HG03097 (cell line): ENCODE results near the gene BORCS5.

ENCODE experiments used
- ATAC-seq: cut with Tn5 transposase; IDR thresholded peaks from one replicate; pipeline ENCODE4 v1.9.1; 2021; ENCODE audit not compliant: unreplicated experiment, low FRiP score

Gene BORCS5

GRCh38 chr12:12425616-12426015 lies 68.7 kb downstream of the BORCS5 start:
- no peak for ATAC-seq

DNA sequence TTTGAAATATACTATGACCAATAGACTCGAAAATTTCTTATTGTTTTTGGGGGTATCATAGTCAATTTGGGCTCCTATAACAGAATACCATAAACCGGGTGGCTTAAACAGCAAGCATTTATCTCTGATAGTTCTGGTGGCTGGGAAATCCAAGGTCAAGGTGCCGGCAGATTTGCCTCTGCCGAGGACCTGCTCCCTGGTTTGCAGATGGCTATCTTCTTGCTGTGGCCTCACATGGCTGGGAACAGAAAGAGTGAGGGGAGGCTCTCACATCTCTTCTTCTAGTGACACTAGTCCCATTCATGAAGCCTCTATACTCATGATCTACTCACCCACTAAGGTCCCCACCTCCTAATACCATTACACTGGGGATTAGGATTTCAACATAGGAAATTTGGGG lies 70.7 kb downstream of the BORCS5 start:
- no peak for ATAC-seq

DNA sequence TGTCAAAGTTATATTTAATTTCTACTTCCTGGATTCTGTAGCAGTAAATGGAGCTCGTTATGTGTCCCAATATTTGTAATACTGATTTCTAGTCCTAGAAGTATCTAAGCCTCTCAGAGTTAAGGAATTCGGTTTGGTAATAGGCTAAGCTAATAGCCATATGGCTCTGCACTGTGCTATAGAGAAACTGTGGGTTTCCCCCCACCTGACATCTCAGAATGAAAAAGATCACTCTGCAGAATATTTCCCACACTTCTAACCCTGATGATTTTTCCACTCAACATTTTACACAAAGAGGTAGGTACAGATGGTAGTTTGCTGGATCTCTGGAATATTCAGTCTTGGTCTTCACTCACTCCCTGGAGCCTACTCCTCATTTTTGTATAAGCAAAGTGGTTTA lies 71.2 kb downstream of the BORCS5 start:
- no peak for ATAC-seq

DNA sequence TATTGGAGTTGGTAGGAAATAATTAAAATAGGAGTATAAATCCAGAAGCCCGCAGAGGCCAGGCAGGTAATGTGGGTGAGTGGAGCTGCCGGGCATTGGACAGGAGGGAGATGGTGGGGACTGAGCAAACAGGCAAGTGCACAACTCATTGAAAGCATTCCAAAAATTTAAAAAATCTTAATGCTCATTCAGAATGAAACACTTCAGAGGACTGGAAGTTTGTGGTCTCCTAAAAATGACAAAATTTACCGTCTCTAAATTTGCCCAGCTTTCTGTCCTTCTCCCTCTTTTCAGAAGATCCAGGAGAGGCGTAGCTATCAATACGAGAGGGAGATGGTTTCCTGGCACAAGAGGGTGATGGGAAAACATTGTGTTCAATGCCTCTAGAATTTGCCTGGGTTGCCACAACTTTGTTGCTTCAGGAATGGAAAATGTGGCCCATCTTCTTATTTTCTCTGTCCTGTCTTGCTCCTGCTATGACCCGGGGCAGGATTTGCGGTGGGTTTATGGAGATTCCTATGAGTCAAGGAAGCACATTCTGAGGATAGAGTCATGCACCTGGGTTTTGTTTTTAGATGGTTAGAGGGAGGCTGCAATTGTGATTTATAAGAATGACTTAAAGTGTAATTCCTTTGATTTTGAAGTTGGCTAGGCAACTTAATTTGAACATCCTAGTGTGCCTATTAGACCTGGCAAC lies 72.2 kb downstream of the BORCS5 start:
- ATAC-seq: no peak

GRCh38 chr12:12432364-12432763 lies 75.5 kb downstream of the BORCS5 start:
- ATAC-seq: no peak

- no peak for ATAC-seq
Measured at GRCh38 chr12:12433203-12433731, 76.4 kb downstream of the BORCS5 start.

GRCh38 chr12:12436831-12437345 lies 80.0 kb downstream of the BORCS5 start:
- ATAC-seq: no peak

DNA sequence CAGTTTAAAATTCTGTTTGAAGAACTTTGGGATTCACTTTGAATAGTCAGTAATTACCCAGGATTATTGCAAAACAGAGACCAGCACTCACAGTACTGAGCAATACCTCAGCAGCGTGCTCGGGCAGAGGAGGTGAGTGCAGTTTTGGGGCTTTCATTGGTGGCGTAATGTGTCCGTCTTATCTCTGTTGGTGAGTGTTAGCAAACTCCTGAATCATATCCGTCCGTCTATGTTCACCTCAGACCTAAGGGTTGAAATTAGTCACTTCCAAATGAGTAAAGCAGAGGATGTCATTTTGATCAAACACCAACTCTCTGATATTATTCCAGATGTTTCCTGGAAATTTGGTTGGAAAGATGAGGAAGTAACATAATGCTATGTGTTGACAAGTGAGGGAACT lies 82.8 kb downstream of the BORCS5 start:
- no peak for ATAC-seq

DNA sequence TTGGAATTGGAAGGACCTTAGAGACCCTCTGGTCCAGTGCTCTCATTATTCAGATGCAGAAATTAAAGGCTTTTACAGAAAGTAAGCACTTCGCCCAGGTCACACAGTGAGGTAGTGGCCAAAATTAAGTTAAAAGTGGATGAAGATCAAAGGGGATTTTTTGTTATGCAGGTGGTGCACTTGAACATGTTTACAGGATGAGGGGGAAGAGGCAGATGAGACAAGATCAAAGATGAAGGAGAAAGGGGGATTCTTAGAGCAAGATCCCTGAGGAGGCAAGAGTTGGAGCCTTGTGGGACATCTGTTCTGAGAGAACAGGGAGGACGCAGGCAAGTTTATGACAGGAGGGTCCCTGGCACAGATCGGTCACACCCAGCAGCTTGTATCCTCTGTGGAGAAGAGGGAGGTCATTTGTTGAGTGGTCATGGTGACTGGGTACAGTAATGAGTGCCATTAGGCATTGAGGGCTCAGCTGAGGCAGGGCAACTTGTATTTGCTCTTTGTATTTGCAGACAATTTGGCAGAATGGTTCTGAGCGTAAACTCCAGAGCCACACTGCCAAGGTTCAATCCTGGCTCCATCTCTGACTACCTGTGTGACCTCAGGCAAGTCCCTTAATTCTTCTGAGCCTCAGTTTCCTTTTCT lies 84.0 kb downstream of the BORCS5 start:
- no peak for ATAC-seq

DNA sequence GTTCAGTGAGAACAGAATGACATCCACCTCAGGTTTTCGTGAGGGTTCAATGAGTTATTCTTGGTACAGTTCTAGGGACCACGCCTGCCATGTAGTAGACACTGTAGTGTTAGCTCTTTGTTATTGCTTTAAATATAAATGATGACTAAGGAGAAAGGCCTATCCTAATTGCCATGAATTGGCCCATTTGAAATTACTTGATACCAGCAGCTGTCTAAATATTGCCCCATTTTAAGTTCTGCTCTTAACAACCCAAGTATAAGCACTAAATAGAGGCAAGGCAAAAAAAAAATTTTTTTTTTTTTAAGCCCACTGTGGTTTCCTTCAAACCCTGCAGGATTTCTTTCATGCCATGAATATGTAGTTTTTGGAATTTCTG lies 84.5 kb downstream of the BORCS5 start:
- ATAC-seq: no peak

- no peak for ATAC-seq
Measured at GRCh38 chr12:12441843-12442461, 85.1 kb downstream of the BORCS5 start.

GRCh38 chr12:12442548-12443071 lies 85.7 kb downstream of the BORCS5 start:
- ATAC-seq: no peak

DNA sequence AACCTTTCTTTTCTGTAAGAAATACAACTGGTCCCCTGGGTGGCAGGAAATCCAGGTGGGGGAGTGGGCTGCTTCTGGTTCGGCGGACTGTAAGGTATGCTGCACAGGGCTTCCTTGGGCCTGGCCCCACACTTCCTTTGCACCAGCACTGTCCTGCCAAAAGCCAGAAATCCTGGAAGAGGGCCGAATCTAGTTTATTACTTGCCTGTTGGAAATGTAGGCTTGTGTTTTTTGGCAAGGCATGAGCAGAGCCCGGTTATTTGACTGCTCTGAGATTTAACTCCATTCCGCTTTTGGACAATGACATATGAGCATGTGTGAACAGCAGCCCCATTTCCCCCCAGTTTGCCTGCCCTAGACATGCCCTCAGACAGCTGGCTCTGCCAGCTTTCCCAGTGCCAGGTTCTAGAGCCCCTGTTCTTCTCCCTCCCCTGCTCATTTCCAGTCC lies 86.6 kb downstream of the BORCS5 start:
- ATAC-seq: no peak

DNA sequence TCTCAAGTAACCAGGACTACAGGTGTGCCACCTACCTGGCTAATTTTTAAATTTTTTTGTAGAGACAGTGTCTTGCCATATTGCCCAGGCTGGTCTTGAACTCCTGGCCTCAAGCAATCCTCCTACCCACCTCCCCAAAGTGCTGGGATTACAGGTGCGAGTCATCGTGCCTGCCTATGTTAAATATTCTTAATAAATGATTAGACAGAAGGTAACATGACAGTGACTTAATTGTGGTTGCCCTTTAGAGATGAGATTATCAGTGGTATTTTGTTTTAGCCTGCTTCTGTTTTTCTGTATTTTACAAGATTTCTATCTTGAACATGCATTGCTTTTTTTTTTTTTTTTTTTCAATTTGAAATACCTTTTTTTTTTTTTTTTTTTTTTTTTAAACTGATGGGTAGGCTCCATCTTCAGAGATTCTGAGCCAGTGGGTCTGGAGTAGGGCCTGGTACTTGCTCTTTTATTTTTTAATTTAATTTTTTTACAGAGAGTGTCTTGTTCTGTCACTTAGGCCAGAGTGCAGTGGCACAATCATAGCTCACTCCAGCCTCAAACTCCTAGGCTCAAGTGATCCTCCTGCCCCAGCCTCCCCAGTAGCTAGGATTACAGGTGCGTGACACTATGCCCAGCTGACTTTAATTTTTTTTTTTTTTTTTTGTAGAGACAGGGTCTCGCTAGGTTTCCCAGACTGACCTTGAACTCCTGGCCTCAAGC lies 88.4 kb downstream of the BORCS5 start:
- ATAC-seq: no peak

GRCh38 chr12:12445882-12446181 lies 89.0 kb downstream of the BORCS5 start:
- ATAC-seq: no peak

- ATAC-seq: no peak
Measured at GRCh38 chr12:12446786-12447185, 89.9 kb downstream of the BORCS5 start.

- no peak for ATAC-seq
Measured at GRCh38 chr12:12447236-12447635, 90.4 kb downstream of the BORCS5 start.

GRCh38 chr12:12447837-12448236 lies 91.0 kb downstream of the BORCS5 start:
- no peak for ATAC-seq

GRCh38 chr12:12449533-12450025 lies 92.7 kb downstream of the BORCS5 start:
- ATAC-seq: no peak

GRCh38 chr12:12450043-12450471 lies 93.2 kb downstream of the BORCS5 start:
- no peak for ATAC-seq

GRCh38 chr12:12451098-12451497 lies 94.2 kb downstream of the BORCS5 start:
- ATAC-seq: no peak
